ENCODE measurements around the gene BNIP5.

Gene BNIP5

GRCh38 chr6:36290668-36291620 lies 45.7 kb downstream of the BNIP5 start:
- DNase-seq, result no peak

- no peak for DNase-seq
These were observed 47.3 kb downstream of the BNIP5 start for GRCh38 chr6:36289281-36289878.

GRCh38 chr6:36286858-36287257 lies 49.8 kb downstream of the BNIP5 start:
- DNase-seq, result no peak

GRCh38 chr6:36285797-36286196 lies 50.9 kb downstream of the BNIP5 start:
- no peak for DNase-seq

GRCh38 chr6:36285187-36285671 lies 51.5 kb downstream of the BNIP5 start:
- DNase-seq, result no peak

- no peak for DNase-seq
These were observed 52.3 kb downstream of the BNIP5 start for GRCh38 chr6:36284359-36284758.

- DNase-seq, result no peak
These were observed 53.1 kb downstream of the BNIP5 start for GRCh38 chr6:36283608-36284007.

- no peak for DNase-seq
These were observed 55.7 kb downstream of the BNIP5 start for GRCh38 chr6:36280983-36281382.

GRCh38 chr6:36280467-36280866 lies 56.2 kb downstream of the BNIP5 start:
- no peak for DNase-seq

- DNase-seq, result no peak
These were observed 58.7 kb downstream of the BNIP5 start for GRCh38 chr6:36277946-36278470.

GRCh38 chr6:36276581-36277536 lies 59.8 kb downstream of the BNIP5 start:
- no peak for DNase-seq

GRCh38 chr6:36273802-36274514 lies 62.7 kb downstream of the BNIP5 start:
- no peak for DNase-seq

GRCh38 chr6:36273067-36273466 lies 63.6 kb downstream of the BNIP5 start:
- DNase-seq, result no peak

GRCh38 chr6:36272234-36272633 lies 64.5 kb downstream of the BNIP5 start:
- no peak for DNase-seq

- no peak for DNase-seq
These were observed 66.6 kb downstream of the BNIP5 start, which contains the start of gene PNPLA1 for GRCh38 chr6:36269834-36270705. Gene PNPLA1, plus strand, starts transcription at chr6:36270060. Its CDS starts 400 bp downstream, at chr6:36270460.

GRCh38 chr6:36268478-36269275 lies 68.0 kb downstream of the BNIP5 start:
- DNase-seq, result no peak

- no peak for DNase-seq
These were observed 68.8 kb downstream of the BNIP5 start for GRCh38 chr6:36267731-36268477.

- no peak for DNase-seq
These were observed 69.6 kb downstream of the BNIP5 start for GRCh38 chr6:36266913-36267644.

Measured in stimulated activated CD4-positive, alpha-beta T cell treated with anti-CD3 and anti-CD28 coated beads, Interleukin-4, amount 100 ng/mL, for 1 hour (primary cell).